Kidney tubule cell (primary cell): ENCODE data around the gene ZBTB48.
A peak's percentile ranks its signal among the peaks of the same experiment; 100 is the strongest.

ENCODE experiments used
- DNase-seq: peaks from one replicate; pipeline ENCODE4 v3.0.0-alpha.2; 2018; ENCODE audit warnings: low spot score

ZBTB48 gene

GRCh38 chr1:6612641-6613360 is 33.0 kb downstream of the ZBTB48 start:
- DNase-seq, result peak; percentile 59

GRCh38 chr1:6613361-6614018 is 33.7 kb downstream of the ZBTB48 start, which contains the start of gene PHF13:
Gene PHF13, plus strand, starts transcription at chr1:6613731. Its CDS starts 336 bp downstream, at chr1:6614067.
- peak; percentile 99 for DNase-seq

- no peak for DNase-seq
Measured at GRCh38 chr1:6614019-6614928, 34.5 kb downstream of the ZBTB48 start.

- no peak for DNase-seq
Measured at GRCh38 chr1:6614929-6615785, 35.4 kb downstream of the ZBTB48 start.

DNA sequence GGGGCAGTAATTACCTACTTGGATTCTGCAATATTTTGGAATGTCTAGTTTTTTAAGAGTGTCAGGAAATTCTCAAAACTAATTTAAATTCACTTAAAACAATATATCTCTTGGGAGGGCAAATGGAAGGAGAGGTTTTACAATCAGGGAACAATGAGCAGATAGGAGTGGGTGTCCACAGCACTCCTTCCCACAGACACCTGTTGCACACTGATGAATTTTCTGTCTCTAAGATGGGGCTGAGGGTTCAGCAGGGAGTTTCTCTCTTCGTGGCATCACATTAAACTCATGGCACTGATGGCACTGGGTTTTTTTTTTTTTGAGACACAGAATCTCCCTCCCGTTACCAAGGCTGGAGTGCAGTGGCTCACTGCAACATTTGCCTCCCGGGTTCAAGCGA is 39.3 kb downstream of the ZBTB48 start:
- no peak for DNase-seq

DNA sequence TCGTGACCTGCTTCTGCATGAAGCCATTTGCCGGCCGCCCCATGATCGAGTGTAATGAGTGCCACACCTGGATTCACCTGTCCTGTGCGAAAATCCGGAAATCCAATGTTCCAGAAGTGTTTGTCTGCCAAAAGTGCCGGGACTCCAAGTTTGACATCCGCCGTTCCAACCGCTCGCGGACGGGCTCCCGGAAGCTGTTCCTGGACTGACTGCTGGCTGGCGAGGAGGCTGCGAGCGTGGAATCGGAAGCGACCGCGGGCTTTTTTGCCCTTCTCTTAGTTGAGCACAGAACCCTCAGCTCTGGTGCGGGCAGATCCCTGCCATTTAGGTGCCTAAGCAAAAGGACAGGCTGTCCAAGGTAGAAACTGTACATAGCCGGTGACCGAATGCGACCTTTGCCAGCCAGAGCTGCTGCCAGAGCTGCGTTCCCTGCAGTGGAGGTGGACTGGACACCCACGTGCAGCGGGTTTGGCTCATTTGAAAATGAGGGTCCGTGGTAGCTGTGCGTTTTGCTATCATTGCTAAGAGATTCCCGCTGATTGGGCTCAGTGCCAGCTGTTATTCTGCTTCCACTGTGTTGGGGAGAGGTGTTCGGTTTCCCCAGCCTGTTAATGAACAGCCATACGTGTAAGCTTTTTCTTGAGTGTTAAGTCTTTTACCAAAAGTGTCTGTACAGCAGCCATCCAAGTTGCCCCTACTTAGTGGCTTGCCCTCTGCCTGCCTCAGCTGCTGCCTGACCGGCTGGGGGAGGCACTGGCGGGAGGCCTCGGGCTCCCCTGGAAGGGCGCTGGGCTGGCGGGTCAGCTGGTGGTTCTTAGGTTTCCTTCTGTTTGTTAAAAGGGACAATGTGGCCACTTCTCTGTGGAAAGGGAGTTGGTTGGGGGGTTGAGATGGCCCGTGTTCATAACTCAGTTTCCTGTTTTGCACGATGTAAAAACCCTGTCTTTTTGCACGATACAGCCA is 41.9 kb downstream of the ZBTB48 start:
- no peak for DNase-seq

DNA sequence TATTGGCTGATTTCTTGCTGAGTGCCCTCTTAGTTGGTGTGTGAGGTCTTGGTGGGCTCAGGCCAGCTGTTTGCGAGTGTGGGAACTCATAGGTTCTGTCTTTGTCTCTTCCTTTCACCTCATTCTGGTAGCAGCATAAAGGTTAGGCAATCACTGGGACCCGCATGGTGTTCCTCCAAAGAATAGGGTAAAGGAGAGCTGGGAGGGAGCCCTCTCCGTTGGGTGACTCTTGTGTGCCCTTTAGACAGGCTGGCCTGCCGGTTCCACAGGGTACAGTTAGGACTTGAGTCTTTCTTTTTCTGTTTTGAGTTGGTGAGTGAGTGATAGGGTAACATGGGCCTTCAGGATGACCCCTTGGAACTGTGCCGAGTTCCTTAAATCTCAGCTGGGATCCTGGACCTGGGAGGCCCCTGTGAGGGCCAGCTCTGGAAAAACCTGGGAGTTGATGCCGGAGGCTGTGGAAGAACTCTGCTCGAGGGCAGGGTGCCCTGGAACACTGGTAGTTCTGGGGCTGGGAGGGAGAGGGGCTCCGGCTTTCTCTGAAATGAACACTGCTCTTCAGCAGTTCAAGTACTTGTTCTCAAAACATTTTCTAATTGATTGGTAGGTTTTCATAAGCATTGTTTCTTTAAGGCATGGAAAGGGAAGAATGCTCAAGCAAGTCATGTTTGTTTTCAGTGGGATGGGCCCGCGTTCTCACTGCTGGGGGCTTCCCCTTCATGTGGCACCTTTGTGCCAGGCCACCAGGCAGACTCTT is 42.8 kb downstream of the ZBTB48 start:
- no peak for DNase-seq

- DNase-seq, result no peak
Measured at GRCh38 chr1:6623269-6623965, 43.6 kb downstream of the ZBTB48 start.

GRCh38 chr1:6624710-6625583 is 45.2 kb downstream of the ZBTB48 start, which contains the start of gene THAP3:
Gene THAP3, plus strand, starts transcription at chr1:6624868. Its CDS starts 351 bp downstream, at chr1:6625219.
- DNase-seq, result peak; percentile 89

- peak; percentile 60 for DNase-seq
Measured at GRCh38 chr1:6625584-6626149, 45.9 kb downstream of the ZBTB48 start.

DNA sequence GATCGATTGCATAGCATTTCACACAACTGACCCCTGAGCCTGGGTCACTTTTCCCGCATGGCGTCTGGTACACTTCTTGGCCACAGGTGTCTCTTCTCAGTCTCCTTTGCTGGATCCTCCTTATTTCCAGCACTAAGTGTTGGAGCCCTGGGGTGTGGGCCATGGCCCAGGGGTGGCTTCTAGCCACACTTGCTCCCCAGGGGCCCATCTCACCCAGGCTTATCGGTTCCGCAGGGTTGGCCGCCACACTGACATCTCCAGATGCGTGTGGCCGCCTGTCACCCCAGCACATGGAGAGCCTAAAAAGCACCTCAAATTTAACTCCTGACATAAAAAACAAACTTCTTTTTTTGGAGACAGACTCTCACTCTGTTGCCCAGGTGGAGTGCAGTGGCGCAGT is 47.2 kb downstream of the ZBTB48 start:
- no peak for DNase-seq

DNA sequence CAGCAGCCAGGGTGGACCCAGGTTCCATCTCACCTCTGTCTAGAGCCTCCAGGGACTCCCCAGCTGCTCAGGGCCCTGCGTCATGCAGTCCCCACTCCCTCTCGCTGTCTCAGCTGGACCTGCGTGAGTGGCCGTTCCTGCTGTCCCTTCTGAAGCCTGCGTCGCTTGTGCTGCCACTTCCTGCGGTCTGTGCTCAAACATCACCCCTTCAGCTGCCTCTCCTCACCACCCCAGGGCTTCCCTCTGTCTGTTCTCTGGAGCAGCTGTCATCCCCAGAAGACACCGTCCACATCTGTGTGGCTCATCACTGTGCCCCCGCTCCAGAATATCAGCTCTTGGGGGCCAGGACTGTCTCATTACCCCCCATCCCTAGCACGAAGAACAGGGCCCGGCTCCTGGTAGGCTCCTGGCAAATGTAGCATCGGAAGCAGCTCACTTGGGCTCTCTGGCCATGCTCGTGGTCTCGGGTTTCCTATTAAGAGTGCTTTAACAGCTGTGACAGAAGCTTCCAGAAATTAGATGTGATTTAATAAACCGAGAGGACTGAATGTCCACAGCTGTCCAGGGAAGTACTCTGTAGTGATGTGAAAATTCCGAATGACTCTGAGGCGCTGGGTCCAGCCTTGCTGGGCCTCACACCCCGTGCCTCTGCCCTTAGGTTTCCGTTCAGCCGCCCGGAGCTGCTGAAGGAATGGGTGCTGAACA is 48.2 kb downstream of the ZBTB48 start:
- DNase-seq, result no peak

DNA sequence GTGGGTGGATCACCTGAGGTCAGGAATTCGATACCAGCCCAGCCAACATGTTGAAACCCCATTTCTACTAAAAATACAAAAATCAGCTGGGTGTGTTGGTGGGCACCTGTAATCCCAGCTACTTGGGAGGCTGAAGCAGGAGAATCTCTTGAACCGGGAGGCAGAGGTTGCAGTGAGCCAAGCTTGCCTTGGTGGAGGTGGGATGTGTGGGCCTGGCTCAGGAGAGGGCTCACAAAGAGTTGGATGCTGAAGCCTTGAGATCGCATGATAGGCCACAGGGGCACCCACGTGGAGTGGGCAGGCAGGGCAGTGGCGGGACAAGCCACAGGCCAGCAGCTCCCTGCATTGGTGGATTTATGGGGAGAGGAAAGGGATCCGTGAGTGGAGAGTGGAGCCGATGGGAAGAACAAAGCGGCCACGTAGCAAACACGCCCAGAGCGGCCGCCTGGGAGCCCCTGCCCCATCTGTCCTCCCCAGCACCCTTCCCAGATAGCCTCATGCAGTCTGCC is 49.2 kb downstream of the ZBTB48 start:
- no peak for DNase-seq

- DNase-seq, result no peak
Measured at GRCh38 chr1:6630027-6630426, 50.2 kb downstream of the ZBTB48 start.

DNA sequence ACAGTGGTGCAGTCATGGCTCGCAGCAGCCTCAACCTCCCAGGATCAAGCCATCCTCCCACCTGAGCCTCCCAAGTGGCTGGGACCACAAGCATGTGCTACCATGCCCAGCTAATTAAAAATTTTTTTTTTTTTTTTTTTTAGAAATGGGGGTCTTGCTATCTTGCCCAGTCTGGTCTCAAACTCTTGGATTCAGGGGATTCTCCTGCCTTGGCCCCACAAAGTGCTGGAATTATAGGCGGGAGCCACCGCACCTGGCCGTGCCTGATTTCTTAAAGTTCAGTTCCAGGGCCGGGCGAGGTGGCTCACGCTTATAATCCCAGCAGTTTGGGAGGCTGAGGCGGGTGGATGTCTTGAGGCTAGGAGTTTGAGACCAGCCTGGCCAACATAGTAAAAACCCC is 51.3 kb downstream of the ZBTB48 start:
- DNase-seq, result no peak

DNA sequence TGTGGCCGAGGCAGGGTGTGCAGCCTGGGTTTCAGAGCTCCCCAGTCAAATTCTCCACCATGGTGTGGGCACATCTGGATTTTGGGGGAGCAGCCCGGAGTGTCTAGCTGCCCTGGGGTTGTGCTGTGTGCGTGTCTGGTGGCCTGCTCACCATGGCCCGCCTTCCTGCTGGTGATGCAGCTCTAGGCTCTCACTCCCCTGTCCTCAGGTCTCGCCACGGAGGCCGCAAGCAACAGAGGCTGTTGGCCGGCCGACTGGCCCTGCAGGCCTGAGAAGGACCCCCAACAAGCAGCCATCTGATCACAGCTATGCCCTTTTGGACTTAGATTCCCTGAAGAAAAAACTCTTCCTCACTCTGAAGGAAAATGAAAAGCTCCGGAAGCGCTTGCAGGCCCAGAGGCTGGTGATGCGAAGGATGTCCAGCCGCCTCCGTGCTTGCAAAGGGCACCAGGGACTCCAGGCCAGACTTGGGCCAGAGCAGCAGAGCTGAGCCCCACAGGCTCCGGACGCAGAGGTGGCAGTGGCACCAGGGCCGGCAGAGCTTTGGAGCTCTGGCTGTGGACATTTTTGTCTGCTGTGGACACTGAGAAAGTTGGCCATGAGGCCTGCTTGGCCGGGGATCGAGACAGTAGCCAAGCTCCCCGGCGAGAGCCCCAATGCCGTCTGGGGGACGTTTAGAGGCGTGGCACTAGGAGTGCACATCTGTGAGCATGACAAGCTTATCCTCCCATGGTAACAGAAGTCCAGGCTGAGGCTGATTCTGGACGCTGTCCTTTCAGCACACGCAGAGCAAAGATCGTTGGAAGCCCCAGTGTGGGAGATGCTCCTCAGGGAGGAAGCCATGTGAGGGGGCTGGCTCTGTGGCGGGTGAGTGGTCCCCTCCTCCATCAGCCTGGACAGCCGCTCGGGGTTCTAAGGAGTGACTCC is 53.1 kb downstream of the ZBTB48 start:
- DNase-seq, result no peak
